KOPT-K1 (cell line): Measurements from ENCODE around the gene ARHGEF33.

Experiments
- H3K27ac ChIP-seq: fragments of 200-600 bp; sonication (generic); 2 replicates; pipeline ENCODE4 v1.5.1; 2016; ENCODE audit warnings: antibody characterized with exemption, mild to moderate bottlenecking, low read depth, low read length; ENCODE audit not compliant: poor library complexity, severe bottlenecking
- H3K36me3 ChIP-seq: fragments of 200-600 bp; sonication (generic); 2 replicates; pipeline ENCODE4 v1.5.1; 2017; ENCODE audit warnings: antibody characterized with exemption, mild to moderate bottlenecking, low read length, moderate library complexity; ENCODE audit not compliant: insufficient read depth
- H3K9me3 ChIP-seq: fragments of 200-600 bp; sonication (generic); 2 replicates; pipeline ENCODE4 v1.5.1; 2017; ENCODE audit warnings: antibody characterized with exemption, low read length, mild to moderate bottlenecking; ENCODE audit not compliant: insufficient read depth, poor library complexity, severe bottlenecking

Gene ARHGEF33

DNA sequence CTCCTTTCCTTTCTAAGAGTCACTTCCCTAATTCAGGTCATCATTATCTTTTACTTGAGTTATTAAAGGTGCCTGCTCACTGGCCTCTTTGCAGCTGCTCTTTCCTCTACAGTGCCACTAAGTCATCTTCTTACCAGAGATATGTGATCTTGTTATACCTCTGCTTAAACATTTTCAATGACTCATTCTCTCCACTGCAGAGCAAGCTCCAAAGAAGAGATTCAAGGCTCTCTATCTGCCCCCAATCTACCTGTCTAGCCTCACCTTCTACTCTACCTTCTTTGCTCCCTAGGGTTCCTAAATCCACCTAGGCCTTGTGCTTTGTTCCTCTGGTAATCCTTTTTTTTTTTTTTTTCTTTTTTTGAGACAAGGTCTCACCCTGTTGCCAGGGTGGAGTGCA, 3.1 kb downstream of the ARHGEF33 start:
- Histone ChIP-seq H3K27ac (no peak overlapping the region), H3K9me3 (no peaks in the 10 kb centered on the region)

DNA sequence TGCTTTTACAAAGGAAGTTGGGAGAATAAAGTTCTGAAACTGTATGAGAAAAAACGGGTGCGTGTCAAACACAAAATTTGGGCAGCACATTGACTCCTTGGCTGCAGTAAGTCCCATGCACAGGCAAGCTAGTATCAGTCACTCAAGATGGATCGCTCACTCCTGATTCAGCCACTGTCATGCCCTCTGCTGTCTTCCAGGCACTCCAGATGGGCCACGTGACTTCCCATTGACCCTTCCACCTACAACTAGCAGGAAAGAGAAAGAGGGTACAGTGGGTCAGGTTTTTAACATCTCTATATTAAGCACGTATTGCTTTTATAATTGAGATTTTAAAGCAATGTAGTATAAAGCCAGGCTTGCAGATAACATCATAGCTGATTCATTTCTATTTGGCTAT, 8.6 kb downstream of the ARHGEF33 start:
- no peak overlapping the region for H3K27ac ChIP-seq
- H3K36me3 ChIP-seq: no peaks in the 10 kb centered on the region

More for the DNA sequence above, 3.1 kb downstream of the ARHGEF33 start:
- H3K36me3 ChIP-seq: no peaks in the 10 kb centered on the region

DNA sequence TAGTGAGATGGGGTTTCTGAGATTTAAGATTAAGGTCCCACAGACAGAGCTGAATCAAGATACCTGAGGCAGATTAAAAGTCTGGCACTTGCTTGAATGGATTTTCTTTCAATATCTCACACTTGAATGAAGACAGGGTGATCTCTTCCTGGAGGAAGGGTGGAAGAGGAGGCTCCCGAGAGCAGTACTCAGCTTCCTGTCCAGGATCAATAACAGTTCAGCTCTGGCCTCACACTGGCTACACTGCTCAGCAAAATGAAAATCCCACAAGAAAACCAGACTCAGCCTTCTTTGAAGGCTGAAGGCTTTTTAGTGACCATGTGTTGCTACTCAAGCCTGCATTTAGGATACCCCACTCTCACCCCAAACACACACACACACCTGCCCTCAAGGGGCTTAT, 11.1 kb downstream of the ARHGEF33 start:
- Histone ChIP-seq H3K27ac (no peak overlapping the region), H3K36me3 (no peaks in the 10 kb centered on the region), H3K9me3 (no peaks in the 10 kb centered on the region)

More for the DNA sequence above, 8.6 kb downstream of the ARHGEF33 start:
- no peaks in the 10 kb centered on the region for H3K9me3 ChIP-seq

DNA sequence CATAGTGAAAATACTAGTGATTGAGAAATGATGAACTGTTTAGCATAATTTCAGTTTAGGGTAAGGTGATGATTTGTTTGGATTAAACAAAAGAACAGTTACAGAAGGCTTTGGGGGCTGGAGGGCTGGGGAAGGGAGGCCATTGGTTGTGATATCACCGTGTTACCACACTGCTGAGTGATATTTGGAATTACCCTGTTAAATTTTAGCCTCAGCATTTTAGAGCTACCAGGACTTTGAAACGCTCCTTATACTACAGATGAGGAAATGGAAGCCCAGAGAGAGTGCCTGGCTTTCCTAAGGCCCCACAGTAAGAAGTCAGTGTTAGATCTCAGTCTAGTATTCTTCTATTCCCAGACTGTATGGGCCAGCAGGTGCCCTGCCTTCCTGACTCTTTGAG, 15.6 kb downstream of the ARHGEF33 start:
- Histone ChIP-seq H3K27ac (no peak overlapping the region), H3K9me3 (no peaks in the 10 kb centered on the region), H3K36me3 (no peaks in the 10 kb centered on the region)

DNA sequence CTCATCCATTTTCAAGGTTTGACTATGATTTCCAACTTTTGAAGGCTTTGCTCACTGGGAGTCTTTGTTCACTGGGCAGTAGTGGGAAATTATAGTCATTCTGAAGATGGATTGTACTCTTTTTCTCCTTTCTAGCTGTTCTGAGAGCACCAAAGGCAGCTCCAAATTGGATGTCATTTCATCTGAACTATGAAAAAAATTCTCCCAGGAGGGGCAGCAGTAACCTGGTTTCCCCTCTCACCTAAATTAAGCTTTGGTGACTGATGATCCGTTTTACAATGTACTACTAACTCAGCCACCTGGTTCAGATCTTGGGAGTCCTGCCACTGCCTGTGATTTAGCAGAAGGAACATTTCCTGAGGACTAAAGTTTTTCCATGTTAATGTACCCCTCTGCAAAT, 17.6 kb downstream of the ARHGEF33 start:
- H3K36me3 ChIP-seq: no peaks in the 10 kb centered on the region
- no peaks in the 10 kb centered on the region for H3K9me3 ChIP-seq
- no peak overlapping the region for H3K27ac ChIP-seq

GRCh38 chr2:38907743-38908562, 18.3 kb downstream of the ARHGEF33 start:
- no peaks in the 10 kb centered on the region for H3K36me3 ChIP-seq
- no peaks in the 10 kb centered on the region for H3K9me3 ChIP-seq
- no peak overlapping the region for H3K27ac ChIP-seq

- no peaks in the 10 kb centered on the region for H3K9me3 ChIP-seq
- H3K36me3 ChIP-seq: no peaks in the 10 kb centered on the region
- H3K27ac ChIP-seq: no peak overlapping the region
Observed at GRCh38 chr2:38909872-38910271, 20.2 kb downstream of the ARHGEF33 start.

DNA sequence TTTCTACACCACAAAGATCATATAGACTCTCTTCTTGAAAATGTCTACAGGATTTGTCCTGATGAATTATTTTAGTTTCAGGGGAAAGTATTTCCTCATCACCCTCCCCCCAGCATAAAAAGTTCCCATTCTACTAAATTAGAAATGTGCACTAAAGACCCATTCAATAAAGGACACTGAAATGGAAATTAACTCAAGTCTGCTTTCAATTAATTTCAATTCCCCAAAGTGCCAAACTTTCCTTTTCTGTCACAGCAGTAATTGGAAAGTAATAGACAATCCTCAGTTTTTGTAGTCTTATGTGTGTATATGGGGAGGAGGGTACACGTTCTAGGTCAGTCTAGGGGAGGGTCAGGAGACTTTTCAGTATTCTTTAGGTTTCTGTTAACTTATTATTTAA, 21.5 kb downstream of the ARHGEF33 start:
- H3K9me3 ChIP-seq: no peaks in the 10 kb centered on the region
- H3K36me3 ChIP-seq: no peaks in the 10 kb centered on the region
- no peak overlapping the region for H3K27ac ChIP-seq

GRCh38 chr2:38912619-38913018, 22.9 kb downstream of the ARHGEF33 start:
- Histone ChIP-seq H3K27ac (no peak overlapping the region), H3K36me3 (no peaks in the 10 kb centered on the region), H3K9me3 (no peaks in the 10 kb centered on the region)

DNA sequence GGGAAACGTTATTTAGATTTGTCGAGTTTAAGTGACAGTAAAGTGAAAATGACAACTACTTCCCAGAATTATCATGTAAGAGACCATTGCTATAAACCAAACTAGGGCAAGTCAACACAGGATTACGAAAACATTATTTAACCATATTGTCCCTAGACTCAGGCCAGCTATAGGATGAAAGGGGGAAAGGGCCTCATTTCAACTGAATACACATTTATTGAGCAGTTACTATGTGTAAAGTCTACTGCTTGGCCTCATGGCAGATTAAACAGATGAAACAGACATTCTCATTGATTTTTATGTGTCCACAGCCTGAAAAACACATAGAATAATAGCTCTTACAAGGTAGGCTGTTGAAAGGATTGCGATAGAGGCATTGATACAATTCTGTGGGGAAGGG, 32.7 kb downstream of the ARHGEF33 start:
- no peak overlapping the region for H3K27ac ChIP-seq
- no peaks in the 10 kb centered on the region for H3K36me3 ChIP-seq
- no peaks in the 10 kb centered on the region for H3K9me3 ChIP-seq

GRCh38 chr2:38922902-38923301, 33.2 kb downstream of the ARHGEF33 start:
- H3K36me3 ChIP-seq: no peaks in the 10 kb centered on the region
- H3K9me3 ChIP-seq: no peaks in the 10 kb centered on the region
- no peak overlapping the region for H3K27ac ChIP-seq

GRCh38 chr2:38925982-38926381, 36.3 kb downstream of the ARHGEF33 start:
- no peaks in the 10 kb centered on the region for H3K9me3 ChIP-seq
- H3K36me3 ChIP-seq: no peaks in the 10 kb centered on the region
- H3K27ac ChIP-seq: no peak overlapping the region

- Histone ChIP-seq H3K9me3 (no peaks in the 10 kb centered on the region), H3K27ac (no peak overlapping the region)
Observed at GRCh38 chr2:38930600-38930999, 40.9 kb downstream of the ARHGEF33 start.

GRCh38 chr2:38932586-38932985, 42.9 kb downstream of the ARHGEF33 start:
- no peaks in the 10 kb centered on the region for H3K36me3 ChIP-seq
- no peaks in the 10 kb centered on the region for H3K9me3 ChIP-seq
- H3K27ac ChIP-seq: no peak overlapping the region

More at GRCh38 chr2:38930600-38930999, 40.9 kb downstream of the ARHGEF33 start:
- no peaks in the 10 kb centered on the region for H3K36me3 ChIP-seq

- Histone ChIP-seq H3K36me3 (no peaks in the 10 kb centered on the region), H3K27ac (no peak overlapping the region), H3K9me3 (no peaks in the 10 kb centered on the region)
Observed at GRCh38 chr2:38933653-38934052, 44.0 kb downstream of the ARHGEF33 start.

GRCh38 chr2:38934742-38935141, 45.1 kb downstream of the ARHGEF33 start:
- no peaks in the 10 kb centered on the region for H3K9me3 ChIP-seq
- H3K36me3 ChIP-seq: no peaks in the 10 kb centered on the region
- no peak overlapping the region for H3K27ac ChIP-seq
